Body of pancreas (tissue), 4 donors: ENCODE data around the gene DCDC2.

Experiments
- POLR2A ChIP-seq, 3 donors: fragments of 450-650 bp; IDR thresholded peaks; one replicate each; pipeline ENCODE4 v1.6.1; 2016; ENCODE audit warnings: antibody characterized with exemption in 3 of 3, mild to moderate bottlenecking in 2 of 3
- TF ChIP-seq, protein P1 (sequence below), 7 experiments: fragments of 450-650 bp in 4 of 7; fragments of 200-600 bp in 3 of 7; sonication (generic) in 3 of 7; IDR thresholded peaks; one replicate each; pipeline ENCODE4 v1.5.1; 2016 to 2019; ENCODE audit warnings: antibody characterized with exemption in 7 of 7

DNA sequence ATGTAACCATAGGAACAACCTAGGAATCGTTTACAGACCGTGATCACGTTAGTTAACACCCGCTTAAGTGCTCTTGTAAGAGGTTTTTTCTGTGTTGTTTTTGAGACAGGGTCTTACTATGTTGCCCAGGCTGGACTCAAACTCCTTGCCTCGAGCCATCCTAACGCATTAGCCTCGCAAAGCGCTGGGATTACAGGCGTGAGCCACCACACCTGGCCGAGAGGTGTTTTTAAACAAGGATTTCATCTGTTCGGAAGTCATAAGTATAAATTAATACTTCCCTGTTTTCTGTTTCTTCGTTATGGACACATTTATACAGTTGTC is 45.6 kb upstream of the DCDC2 start:
- TF ChIP-seq, protein P1, sequence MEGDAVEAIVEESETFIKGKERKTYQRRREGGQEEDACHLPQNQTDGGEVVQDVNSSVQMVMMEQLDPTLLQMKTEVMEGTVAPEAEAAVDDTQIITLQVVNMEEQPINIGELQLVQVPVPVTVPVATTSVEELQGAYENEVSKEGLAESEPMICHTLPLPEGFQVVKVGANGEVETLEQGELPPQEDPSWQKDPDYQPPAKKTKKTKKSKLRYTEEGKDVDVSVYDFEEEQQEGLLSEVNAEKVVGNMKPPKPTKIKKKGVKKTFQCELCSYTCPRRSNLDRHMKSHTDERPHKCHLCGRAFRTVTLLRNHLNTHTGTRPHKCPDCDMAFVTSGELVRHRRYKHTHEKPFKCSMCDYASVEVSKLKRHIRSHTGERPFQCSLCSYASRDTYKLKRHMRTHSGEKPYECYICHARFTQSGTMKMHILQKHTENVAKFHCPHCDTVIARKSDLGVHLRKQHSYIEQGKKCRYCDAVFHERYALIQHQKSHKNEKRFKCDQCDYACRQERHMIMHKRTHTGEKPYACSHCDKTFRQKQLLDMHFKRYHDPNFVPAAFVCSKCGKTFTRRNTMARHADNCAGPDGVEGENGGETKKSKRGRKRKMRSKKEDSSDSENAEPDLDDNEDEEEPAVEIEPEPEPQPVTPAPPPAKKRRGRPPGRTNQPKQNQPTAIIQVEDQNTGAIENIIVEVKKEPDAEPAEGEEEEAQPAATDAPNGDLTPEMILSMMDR (IDR thresholded peaks at IDR 0.05): no peak
- TF ChIP-seq POLR2A (IDR thresholded peaks at IDR 0.05): no peak
